Fibroblast of skin of back (primary cell): ENCODE measurements around the gene KLHL22.
"Not testable (repeated sequence)": the region's sequence is repeated elsewhere in the genome, so short reads cannot be mapped to it uniquely, and the experiment has no call there.

Experiments used
- DNase-seq: peaks from one replicate; pipeline ENCODE4 v3.0.0-alpha.2; 2013

Gene KLHL22

GRCh38 chr22:20523086-20523983 is 27.7 kb upstream of the KLHL22 start:
- DNase-seq: peak; percentile 69

DNA sequence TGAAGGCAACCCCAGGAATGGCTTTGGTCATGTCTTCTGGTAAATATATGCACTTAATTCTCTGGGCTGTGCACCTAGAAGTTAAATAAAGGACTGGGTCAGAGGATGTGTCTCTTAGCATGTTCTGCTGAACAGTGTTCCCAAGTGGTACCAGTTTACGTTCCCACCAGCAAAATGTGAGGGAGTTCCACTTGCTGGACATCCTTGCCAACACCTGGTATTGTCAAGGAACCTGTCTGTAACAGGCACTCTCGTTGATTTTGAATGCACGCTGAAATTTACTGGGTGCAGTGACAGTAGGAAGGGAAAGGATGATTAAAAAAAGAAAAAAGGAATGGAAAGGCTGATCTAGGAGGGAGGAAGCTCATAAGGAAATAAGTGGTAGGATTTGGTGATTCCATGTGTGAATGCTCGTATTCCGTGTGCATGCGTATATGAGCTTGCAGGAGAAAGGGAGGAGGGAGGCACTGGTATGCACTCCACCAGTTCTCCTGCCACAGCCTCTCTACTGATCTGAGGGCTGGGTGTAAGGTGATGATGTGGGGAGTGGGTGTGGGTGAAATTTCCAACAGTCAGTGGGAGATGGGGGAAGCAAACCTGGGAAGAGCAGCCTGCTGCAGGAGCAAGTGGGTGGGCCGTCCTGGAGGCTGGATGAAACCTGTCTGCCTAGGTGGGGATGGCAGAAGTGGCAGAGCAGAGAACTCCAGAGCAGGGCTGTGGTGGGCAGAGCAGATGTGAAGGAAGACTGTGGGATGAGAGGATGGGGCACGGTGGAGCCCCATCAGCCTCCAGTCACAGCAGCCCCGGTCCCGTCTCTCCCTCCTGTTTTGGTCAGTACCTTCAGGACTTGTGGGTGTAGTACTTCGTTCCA is 26.8 kb upstream of the KLHL22 start:
- DNase-seq: no peak

DNA sequence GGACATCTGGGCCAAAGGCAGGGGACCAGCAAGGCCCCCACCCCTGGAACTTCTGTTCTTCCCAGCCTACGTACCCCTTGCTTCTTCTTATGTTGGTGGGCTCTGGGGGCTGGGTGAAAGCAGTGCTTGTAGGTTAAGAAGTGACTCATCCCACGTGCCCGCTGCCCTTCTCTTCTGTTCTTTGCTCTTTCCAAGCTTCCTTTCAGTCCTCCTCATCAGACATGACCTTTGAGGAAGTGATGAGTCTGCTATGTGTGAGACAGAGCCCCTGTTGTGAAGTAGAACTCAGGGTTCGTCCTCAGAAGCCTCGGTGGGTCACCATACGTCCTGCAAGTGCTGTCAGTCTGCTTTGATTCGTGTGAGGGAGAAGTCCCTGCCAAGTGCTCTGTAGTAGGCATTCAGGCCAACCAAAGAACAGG is 24.5 kb upstream of the KLHL22 start:
- peak; percentile 65 for DNase-seq

GRCh38 chr22:20519558-20519957 is 24.0 kb upstream of the KLHL22 start:
- no peak for DNase-seq

DNA sequence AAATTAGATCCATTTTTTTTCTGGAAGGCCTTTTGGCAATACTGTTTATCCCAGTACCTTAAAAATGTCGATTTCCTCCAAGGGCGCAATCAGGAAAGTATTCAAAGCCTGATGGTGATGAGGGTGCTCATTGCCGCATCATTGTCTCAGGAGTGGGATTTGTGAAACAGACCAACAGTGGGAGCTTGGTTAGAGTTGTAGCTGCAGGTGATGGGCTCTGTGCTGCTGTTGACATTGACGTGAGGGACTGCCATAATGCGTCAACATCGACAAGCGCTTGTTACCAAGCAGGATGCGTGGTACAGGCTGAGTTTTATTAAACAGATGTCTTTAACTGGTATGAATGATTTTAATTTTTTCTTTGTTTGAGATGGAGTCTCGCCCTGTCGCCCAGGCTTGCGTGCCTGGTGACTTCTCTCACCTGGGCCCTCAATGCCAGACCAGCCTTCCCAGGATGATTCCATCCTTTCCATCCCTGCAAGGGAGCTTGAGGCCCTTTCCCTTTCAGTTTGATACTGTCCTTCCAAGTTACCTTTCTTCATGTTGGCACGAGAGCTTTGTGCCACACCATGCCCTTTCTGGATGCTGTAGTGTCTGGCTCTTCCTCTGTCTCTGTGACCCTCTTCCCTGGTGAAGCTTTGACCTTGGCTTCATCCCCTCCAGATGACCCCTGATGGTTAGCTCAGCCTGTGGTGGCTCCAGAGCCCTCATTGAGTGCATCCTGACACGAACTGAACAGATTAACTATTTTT is 22.4 kb upstream of the KLHL22 start:
- DNase-seq: no peak

DNA sequence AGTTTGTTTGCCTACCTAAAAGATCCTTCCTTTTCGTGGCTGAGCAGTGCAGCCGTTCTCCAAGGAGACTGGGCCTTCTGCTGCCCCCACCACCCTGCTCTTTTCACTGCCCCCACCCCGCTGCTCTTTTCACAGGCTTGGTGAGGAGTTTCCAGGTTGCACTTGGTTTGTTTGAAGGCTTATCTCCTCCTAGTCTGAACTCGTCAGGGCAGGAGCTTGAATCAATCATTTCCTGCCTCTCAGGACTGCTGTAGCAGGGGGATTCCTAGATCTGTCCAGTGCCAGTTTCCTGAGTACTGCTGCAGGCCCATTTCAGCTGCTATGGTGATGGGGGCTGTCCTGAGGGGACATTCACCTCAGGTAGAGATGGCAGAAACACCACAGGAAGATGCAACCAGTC is 21.8 kb upstream of the KLHL22 start:
- no peak for DNase-seq

- DNase-seq: no peak
Observed at GRCh38 chr22:20516399-20516798, 20.8 kb upstream of the KLHL22 start.

- peak; percentile 90 for DNase-seq
Observed at GRCh38 chr22:20514658-20515406, 19.2 kb upstream of the KLHL22 start.

DNA sequence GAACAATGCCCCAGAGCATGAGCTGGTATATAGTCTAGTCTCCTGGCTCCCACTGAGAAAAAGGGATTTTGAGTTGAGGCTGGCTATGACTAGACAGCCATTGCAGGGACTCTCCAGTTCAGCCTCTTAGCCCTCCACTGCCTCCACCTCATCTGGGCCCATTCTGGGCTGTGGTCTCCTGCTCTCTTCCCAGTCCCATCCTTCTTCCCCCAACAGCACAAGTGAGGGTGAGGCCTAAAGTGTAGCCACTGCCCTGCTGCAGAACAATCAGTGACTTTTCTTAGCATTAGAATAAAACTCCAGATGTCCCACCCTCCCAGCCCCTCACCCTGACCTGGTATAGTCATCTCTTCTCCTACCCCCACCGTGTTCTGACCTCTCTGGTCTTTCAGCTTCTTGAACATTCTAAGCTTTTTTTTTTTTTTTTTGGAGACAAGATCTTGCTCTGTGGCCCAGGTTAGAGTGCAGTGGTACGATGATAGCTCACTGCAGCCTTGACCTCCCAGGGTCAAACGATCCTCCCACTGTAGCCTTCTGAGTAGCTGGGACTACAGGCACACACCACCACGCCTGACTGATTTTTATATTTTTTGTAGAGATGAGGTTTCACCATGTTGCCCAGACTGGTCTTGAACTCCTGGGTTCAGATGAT is 16.1 kb upstream of the KLHL22 start:
- no peak for DNase-seq

DNA sequence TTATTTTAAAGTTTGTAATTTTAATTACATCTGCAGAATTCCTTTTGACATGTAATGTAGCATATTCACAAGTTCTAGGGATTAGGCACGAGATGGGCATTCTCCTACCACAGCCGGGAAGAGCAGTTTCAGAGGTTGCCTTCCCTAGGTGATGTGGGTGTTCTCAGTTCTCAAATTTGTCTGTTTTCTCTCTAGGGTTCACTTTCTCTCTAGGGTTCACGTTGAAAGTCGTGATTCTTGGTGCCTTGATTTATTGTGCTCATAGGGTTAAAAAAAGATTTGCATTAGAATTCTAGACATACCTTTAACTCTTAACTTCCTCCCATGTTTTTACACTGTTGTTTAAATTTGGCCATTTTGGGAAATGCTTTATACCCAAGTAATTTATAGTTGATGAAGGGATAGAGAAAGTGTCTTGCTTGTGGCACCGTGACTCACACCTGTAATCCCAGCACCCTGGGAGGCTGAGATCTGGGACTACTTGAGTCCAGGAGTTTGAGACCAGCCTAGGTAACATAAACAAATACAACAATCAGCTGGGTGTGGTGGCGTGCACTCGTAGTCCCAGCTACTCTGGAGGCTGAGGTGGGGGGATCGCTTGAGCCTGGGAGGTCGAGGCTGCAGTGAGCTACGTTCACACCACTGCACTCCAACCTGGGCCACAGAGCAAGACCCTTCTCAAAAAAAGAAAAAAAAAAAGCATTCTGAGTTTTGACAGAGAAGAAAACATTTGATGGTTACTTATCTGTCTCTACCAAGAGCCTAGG is 15.4 kb upstream of the KLHL22 start:
- no peak for DNase-seq

GRCh38 chr22:20509344-20510047 is 13.9 kb upstream of the KLHL22 start:
- peak; percentile 97 for DNase-seq

DNA sequence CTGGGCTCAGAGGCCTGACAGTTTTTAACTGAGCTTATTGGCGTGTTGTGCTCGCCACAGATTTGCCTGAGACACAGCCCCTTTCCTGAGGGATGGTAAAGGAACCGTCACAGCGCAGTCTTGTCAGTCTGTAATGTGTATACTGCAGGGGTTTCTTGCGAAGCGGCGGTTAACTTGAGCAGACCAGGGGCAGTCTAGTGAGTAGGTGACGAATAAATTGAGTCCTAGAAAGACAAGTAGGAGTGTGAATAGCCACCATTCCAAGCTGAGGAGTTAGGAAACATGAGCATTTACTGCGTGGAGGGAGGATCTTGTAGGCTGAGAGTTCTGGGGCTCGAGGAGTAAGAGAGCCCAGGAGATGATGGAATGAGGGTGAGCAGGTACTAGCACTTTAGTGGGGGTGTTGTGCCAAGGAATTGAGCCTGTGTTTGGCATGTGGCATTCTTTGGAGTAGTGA is 13.2 kb upstream of the KLHL22 start:
- no peak for DNase-seq

DNA sequence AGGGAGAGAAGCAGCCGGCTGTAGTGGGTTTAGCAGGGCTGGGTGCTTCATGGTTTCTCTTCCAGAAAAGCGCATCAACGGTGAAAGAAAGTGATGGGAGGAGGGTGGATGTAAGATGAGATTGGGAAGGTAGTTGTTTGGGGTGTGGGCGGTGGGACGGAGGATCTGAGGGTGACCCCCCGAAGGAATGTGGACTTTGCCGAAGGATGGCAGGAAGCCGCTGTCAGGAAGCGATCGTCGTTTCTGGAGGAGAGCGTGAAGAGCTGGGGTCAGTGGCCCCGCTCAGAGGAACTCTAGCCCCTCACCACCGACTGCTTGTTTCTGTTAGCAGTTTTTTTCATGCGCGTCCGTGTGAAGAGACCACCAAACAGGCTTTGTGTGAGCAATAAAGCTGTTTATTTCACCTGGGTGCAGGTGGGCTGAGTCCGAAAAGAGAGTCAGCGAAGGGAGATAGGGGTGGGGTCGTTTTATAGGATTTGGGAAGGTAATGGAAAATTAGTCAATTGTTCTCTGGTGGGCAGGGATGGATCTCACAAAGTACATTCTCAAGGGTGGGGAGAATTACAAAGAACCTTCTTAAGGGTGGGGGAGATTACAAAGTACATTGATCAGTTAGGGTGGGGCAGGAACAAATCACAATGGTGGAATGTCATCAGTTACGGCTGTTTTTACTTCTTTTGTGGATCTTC is 12.6 kb upstream of the KLHL22 start:
- DNase-seq: not testable (repeated sequence)

GRCh38 chr22:20507253-20508066 is 11.9 kb upstream of the KLHL22 start, which contains the start of gene MED15:
Gene MED15 (plus strand): TSS chr22:20507610. CDS start chr22:20507679, 69 bp downstream.
- DNase-seq: peak; percentile 93

DNA sequence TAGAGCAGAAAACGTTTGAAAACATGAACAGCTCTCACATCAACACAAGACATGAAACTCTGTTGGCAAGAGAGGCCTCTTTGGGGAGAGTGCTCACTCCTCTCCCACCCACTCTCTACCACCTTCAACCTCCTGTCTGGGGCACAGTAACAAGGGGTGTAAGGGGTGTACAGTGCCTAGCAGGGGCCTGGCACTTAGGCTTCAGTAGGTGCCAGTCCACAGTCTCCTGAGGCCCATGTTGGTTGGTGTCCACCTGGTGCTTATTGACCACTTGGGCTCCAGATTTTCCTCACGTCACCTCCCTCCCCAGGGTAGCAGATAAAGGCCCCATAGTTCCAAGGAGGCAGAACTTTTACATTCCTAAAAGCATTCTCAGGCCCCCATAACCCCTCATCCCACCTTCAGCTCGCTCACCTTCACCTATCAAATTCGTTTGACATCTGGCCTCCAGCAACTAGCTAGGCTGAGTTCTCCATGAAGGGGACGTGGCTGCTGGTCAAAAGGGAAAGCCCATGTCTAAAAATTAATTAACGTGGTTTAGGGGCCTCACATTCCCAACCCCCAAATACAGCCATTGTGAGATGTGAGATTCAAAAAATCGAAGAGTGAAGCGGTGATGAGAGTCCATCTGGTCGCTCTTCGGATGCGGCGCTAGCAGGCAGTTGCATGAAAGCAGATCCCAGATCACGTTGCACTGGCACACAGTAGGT is 11.1 kb upstream of the KLHL22 start:
- no peak for DNase-seq

- DNase-seq: peak; percentile 92
Observed at GRCh38 chr22:20504293-20504922, 8.8 kb upstream of the KLHL22 start.

- peak; percentile 50 for DNase-seq
Observed at GRCh38 chr22:20503816-20504215, 8.2 kb upstream of the KLHL22 start.
